GM21528 (cell line): ENCODE data around the gene UFD1.

Source experiments
- ATAC-seq: cut with Tn5 transposase; IDR thresholded peaks from one replicate; pipeline ENCODE4 v1.9.1; 2021; ENCODE audit warnings: mild to moderate bottlenecking, moderate library complexity; ENCODE audit not compliant: unreplicated experiment, low FRiP score

The UFD1 gene

GRCh38 chr22:19478901-19479354 lies at the start of gene UFD1:
UFD1 (minus strand) TSS chr22:19479193; CDS start chr22:19479085, 108 bp downstream.
- peak; percentile 60 for ATAC-seq

- no peak for ATAC-seq
These were observed 48.9 kb upstream of the UFD1 start for GRCh38 chr22:19527861-19528417.

GRCh38 chr22:19527321-19527721 lies 48.3 kb upstream of the UFD1 start:
- no peak for ATAC-seq

GRCh38 chr22:19526702-19527111 lies 47.7 kb upstream of the UFD1 start:
- ATAC-seq, result no peak

- no peak for ATAC-seq
These were observed 47.2 kb upstream of the UFD1 start for GRCh38 chr22:19526076-19526701.

- ATAC-seq, result no peak
These were observed 46.7 kb upstream of the UFD1 start for GRCh38 chr22:19525666-19526065.

GRCh38 chr22:19525116-19525660 lies 46.2 kb upstream of the UFD1 start:
- no peak for ATAC-seq

GRCh38 chr22:19524170-19525115 lies 45.5 kb upstream of the UFD1 start, which contains the start of gene CLDN5:
CLDN5 (minus strand) TSS chr22:19524410; CDS start chr22:19524255, 155 bp downstream.
- ATAC-seq, result no peak

- ATAC-seq, result no peak
These were observed 44.5 kb upstream of the UFD1 start for GRCh38 chr22:19523240-19524169.

- ATAC-seq, result no peak
These were observed 43.9 kb upstream of the UFD1 start for GRCh38 chr22:19522881-19523239.

GRCh38 chr22:19522190-19522880 lies 43.3 kb upstream of the UFD1 start:
- ATAC-seq, result no peak

- no peak for ATAC-seq
These were observed 41.7 kb upstream of the UFD1 start for GRCh38 chr22:19520566-19521305.

GRCh38 chr22:19520007-19520406 lies 41.0 kb upstream of the UFD1 start:
- ATAC-seq, result no peak

- no peak for ATAC-seq
These were observed 40.3 kb upstream of the UFD1 start for GRCh38 chr22:19519041-19519926.

- no peak for ATAC-seq
These were observed 39.6 kb upstream of the UFD1 start for GRCh38 chr22:19518635-19519034.

- no peak for ATAC-seq
These were observed 39.1 kb upstream of the UFD1 start for GRCh38 chr22:19517919-19518611.

GRCh38 chr22:19517171-19517500 lies 38.1 kb upstream of the UFD1 start:
- ATAC-seq, result no peak
